SU-DHL-6 (cell line): Measurements from ENCODE around the gene SERPINA5.

Experiments used
- H2AFZ ChIP-seq: fragments of 200-600 bp; sonication (generic); 2 replicates; pipeline ENCODE4 v1.6.1; 2014; ENCODE audit warnings: low read depth, mild to moderate bottlenecking, moderate library complexity, mixed read lengths, antibody characterized with exemption, low read length; ENCODE audit not compliant: severe bottlenecking
- H3F3A ChIP-seq: fragments of 200-600 bp; shearing (Covaris generic); 2 replicates; pipeline ENCODE4 v1.6.0; 2016; ENCODE audit warnings: antibody characterized with exemption, mild to moderate bottlenecking; ENCODE audit not compliant: insufficient read depth
- H3K27ac ChIP-seq: fragments of 200-600 bp; sonication (generic); 2 replicates; pipeline ENCODE4 v1.5.1; 2016; ENCODE audit warnings: low read depth, mild to moderate bottlenecking, low read length, moderate library complexity, mixed read lengths
- H3K27me3 ChIP-seq: fragments of 200-600 bp; sonication (generic), shearing (Covaris generic); 2 replicates; pipeline ENCODE4 v1.6.0; 2014; ENCODE audit warnings: mild to moderate bottlenecking, low read length
- H3K36me3 ChIP-seq: fragments of 200-600 bp; sonication (generic); 2 replicates; pipeline ENCODE4 v1.6.1; 2014; ENCODE audit warnings: mild to moderate bottlenecking, low read length, mixed read lengths
- H3K4me2 ChIP-seq: fragments of 300-600, 200-600 bp; shearing (Covaris generic), sonication (generic); 2 replicates; pipeline ENCODE4 v1.6.0; 2014; ENCODE audit warnings: low read length, low read depth, mild to moderate bottlenecking; ENCODE audit not compliant: poor library complexity, severe bottlenecking
- H3K4me3 ChIP-seq: fragments of 200-600 bp; sonication (generic); 2 replicates; pipeline ENCODE4 v1.5.1; 2014; ENCODE audit warnings: antibody characterized with exemption, low read length, mild to moderate bottlenecking, mixed read lengths; ENCODE audit not compliant: insufficient read depth, poor library complexity, severe bottlenecking
- H3K79me2 ChIP-seq: fragments of 200-600 bp; sonication (generic); 2 replicates; pipeline ENCODE4 v1.6.1; 2014; ENCODE audit warnings: mild to moderate bottlenecking, low read length, moderate library complexity; ENCODE audit not compliant: insufficient read depth
- H3K9ac ChIP-seq: fragments of 200-600 bp; sonication (generic); 2 replicates; pipeline ENCODE4 v1.7.0; 2014; ENCODE audit warnings: mild to moderate bottlenecking, low read length
- H3K9me2 ChIP-seq: fragments of 200-600 bp; sonication (generic); replicated peaks from 2 replicates; pipeline ENCODE4 v1.6.1; 2014; ENCODE audit warnings: low read length; ENCODE audit not compliant: insufficient read depth
- H3K9me3 ChIP-seq: fragments of 200-600 bp; sonication (generic); 2 replicates; pipeline ENCODE4 v1.6.1; 2014; ENCODE audit warnings: low read length, mixed read lengths; ENCODE audit not compliant: insufficient read depth
- H4K20me1 ChIP-seq: fragments of 200-600 bp; sonication (generic); 2 replicates; pipeline ENCODE4 v1.6.1; 2014; ENCODE audit warnings: low read depth, mild to moderate bottlenecking, antibody characterized with exemption, low read length, moderate library complexity, mixed read lengths
- EZH2phosphoT487 ChIP-seq: fragments of 200-600 bp; sonication (generic), shearing (Covaris generic); conservative IDR thresholded peaks from 2 replicates; pipeline ENCODE4 v1.6.1; 2018; ENCODE audit warnings: mild to moderate bottlenecking, antibody characterized with exemption, low read length, moderate library complexity, mixed read lengths
- TF ChIP-seq, protein P1 (sequence below): fragments of 200-600 bp; sonication (generic); IDR thresholded peaks from one replicate; pipeline ENCODE4 v1.5.1; 2017; ENCODE audit warnings: antibody characterized with exemption, mild to moderate bottlenecking, low read length, moderate library complexity; ENCODE audit not compliant: insufficient read depth, poor library complexity, severe bottlenecking

The SERPINA5 gene

DNA sequence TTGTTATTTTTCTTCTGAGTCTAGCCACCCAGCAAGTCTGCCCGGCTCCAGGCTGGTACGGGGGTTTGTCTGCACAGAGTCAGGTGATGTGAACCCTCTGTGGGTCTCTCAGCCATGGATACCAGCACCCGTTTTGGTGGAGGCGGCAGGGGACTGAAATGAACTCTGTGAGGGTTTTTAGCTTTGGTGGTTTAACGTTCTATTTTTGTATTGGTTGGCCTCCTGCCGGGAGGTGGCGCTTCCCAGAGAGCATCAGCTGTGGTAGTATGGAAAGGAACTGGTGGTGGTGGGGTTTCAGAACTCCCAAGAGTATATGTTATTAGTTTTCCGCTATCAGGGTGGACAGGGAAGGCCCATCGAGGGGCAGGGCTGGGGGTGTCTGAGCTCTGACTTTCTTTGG, 25.2 kb upstream of the SERPINA5 start:
- H3F3A ChIP-seq: no peaks in the 10 kb centered on the region
- no peaks in the 10 kb centered on the region for H3K27me3 ChIP-seq
- no peaks in the 10 kb centered on the region for H3K9me3 ChIP-seq
- H3K79me2 ChIP-seq: no peaks in the 10 kb centered on the region
- no peaks in the 10 kb centered on the region for H4K20me1 ChIP-seq
- TF ChIP-seq, protein P1, sequence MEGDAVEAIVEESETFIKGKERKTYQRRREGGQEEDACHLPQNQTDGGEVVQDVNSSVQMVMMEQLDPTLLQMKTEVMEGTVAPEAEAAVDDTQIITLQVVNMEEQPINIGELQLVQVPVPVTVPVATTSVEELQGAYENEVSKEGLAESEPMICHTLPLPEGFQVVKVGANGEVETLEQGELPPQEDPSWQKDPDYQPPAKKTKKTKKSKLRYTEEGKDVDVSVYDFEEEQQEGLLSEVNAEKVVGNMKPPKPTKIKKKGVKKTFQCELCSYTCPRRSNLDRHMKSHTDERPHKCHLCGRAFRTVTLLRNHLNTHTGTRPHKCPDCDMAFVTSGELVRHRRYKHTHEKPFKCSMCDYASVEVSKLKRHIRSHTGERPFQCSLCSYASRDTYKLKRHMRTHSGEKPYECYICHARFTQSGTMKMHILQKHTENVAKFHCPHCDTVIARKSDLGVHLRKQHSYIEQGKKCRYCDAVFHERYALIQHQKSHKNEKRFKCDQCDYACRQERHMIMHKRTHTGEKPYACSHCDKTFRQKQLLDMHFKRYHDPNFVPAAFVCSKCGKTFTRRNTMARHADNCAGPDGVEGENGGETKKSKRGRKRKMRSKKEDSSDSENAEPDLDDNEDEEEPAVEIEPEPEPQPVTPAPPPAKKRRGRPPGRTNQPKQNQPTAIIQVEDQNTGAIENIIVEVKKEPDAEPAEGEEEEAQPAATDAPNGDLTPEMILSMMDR: no peak
- TF ChIP-seq EZH2phosphoT487: no peak
- no peak overlapping the region for H3K4me2 ChIP-seq
- no peak overlapping the region for H3K9ac ChIP-seq
- H3K36me3 ChIP-seq: no peaks in the 10 kb centered on the region
- H3K9me2 ChIP-seq: no peaks in the 10 kb centered on the region
- H2AFZ ChIP-seq: no peak overlapping the region
- no peak overlapping the region for H3K27ac ChIP-seq
- H3K4me3 ChIP-seq: no peak overlapping the region

DNA sequence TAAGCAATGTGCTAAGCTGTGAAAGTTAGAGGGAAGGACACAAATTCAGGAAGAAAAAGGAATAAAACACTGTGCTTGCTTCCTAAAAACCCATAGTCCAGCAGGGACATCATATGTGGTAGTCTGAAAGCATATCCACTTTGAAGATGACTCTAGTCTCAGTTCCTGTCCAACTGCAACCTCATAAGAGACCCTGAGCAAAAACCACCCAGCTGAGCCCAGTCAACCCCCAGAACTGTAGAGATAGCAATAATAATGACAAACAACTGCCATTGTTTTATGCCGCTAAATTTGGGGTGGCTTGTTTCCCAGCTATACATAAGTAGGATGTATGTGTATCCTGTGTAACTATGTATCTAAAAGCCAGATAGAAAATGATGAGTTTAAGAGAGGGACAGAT, 23.9 kb upstream of the SERPINA5 start:
- Histone ChIP-seq H3K9me3 (no peaks in the 10 kb centered on the region), H2AFZ (no peak overlapping the region), H3K36me3 (no peaks in the 10 kb centered on the region), H3K9me2 (no peaks in the 10 kb centered on the region), H3K79me2 (no peaks in the 10 kb centered on the region), H4K20me1 (no peaks in the 10 kb centered on the region), H3K27ac (no peak overlapping the region), H3K4me3 (no peak overlapping the region), H3F3A (no peaks in the 10 kb centered on the region), H3K4me2 (no peak overlapping the region), H3K27me3 (no peaks in the 10 kb centered on the region), H3K9ac (no peak overlapping the region)
- no peak for TF ChIP-seq EZH2phosphoT487
- TF ChIP-seq, protein P1: no peak

DNA sequence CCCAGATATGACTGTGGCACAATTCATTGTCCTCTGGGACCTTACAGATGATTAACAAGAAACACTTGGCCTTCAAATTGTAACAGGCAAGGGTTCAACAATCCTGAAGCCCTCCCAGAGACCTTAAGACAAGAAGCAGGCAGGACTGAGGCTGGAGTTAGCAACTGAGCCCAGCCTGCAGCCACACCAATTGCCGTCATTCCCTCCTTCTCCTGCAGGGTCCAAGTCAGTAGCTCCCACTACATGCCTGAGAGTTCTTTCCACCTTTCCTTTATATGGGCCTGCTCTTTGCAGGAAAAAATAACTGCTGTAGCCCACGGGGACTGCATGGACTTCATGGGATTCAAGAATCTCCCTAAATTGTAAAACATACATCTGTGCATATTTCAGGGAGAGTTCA, 22.4 kb upstream of the SERPINA5 start:
- no peaks in the 10 kb centered on the region for H3F3A ChIP-seq
- no peak overlapping the region for H3K4me2 ChIP-seq
- H2AFZ ChIP-seq: no peak overlapping the region
- H3K27ac ChIP-seq: no peak overlapping the region
- TF ChIP-seq, protein P1: no peak
- no peak for TF ChIP-seq EZH2phosphoT487
- H3K9me3 ChIP-seq: no peaks in the 10 kb centered on the region
- no peak overlapping the region for H3K4me3 ChIP-seq
- H3K9ac ChIP-seq: no peak overlapping the region
- H3K79me2 ChIP-seq: no peaks in the 10 kb centered on the region
- no peaks in the 10 kb centered on the region for H4K20me1 ChIP-seq
- H3K36me3 ChIP-seq: no peaks in the 10 kb centered on the region
- H3K27me3 ChIP-seq: no peaks in the 10 kb centered on the region
- no peaks in the 10 kb centered on the region for H3K9me2 ChIP-seq
